RWPE2 (cell line): Measurements from ENCODE around the gene WDHD1.
A peak's percentile ranks its signal among the peaks of the same experiment; 100 is the strongest.

ENCODE experiments used
- ATAC-seq: fragments of 200-7000 bp; cut with Tn5 transposase; 3 replicates; pipeline ENCODE4 v1.9.1; 2021; ENCODE audit warnings: low read depth
- DNase-seq: peaks from one replicate; pipeline ENCODE4 v3.0.0-alpha.2; 2020; ENCODE audit warnings: low spot score
- H3K27ac ChIP-seq: fragments of 450-650 bp; 2 replicates; pipeline ENCODE4 v1.5.1; 2017; ENCODE audit warnings: mild to moderate bottlenecking; ENCODE audit not compliant: poor library complexity, severe bottlenecking
- H3K27me3 ChIP-seq: fragments of 250-450 bp; sonication (Bioruptor Pico); 2 replicates; pipeline ENCODE4 v1.5.1; 2021; ENCODE audit warnings: mild to moderate bottlenecking, moderate library complexity; ENCODE audit not compliant: insufficient read depth, poor library complexity, severe bottlenecking
- H3K36me3 ChIP-seq: fragments of 250-450 bp; sonication (Bioruptor Pico); 2 replicates; pipeline ENCODE4 v1.5.1; 2020; ENCODE audit warnings: low read depth, mild to moderate bottlenecking, moderate library complexity
- H3K4me1 ChIP-seq: fragments of 250-450 bp; sonication (Bioruptor Pico); 2 replicates; pipeline ENCODE4 v1.5.1; 2021; ENCODE audit warnings: mild to moderate bottlenecking, moderate library complexity; ENCODE audit not compliant: insufficient read depth, poor library complexity, severe bottlenecking
- H3K4me3 ChIP-seq: fragments of 250-450 bp; sonication (Bioruptor Pico); 2 replicates; pipeline ENCODE4 v1.5.1; 2021; ENCODE audit warnings: mild to moderate bottlenecking, moderate library complexity; ENCODE audit not compliant: severe bottlenecking
- H3K9me3 ChIP-seq: fragments of 250-450 bp; sonication (Bioruptor Pico); 2 replicates; pipeline ENCODE4 v1.5.1; 2021; ENCODE audit warnings: mild to moderate bottlenecking, moderate library complexity; ENCODE audit not compliant: severe bottlenecking
- CTCF ChIP-seq: fragments of 450-650 bp; IDR thresholded peaks from one replicate; pipeline ENCODE4 v1.5.1; 2017; ENCODE audit warnings: mild to moderate bottlenecking, moderate library complexity; ENCODE audit not compliant: poor library complexity, severe bottlenecking

WDHD1 gene

GRCh38 chr14:54895683-54896082 is 131.2 kb downstream of the WDHD1 start:
- Histone ChIP-seq H3K4me3 (no peak overlapping the region), H3K27me3 (no peaks in the 10 kb centered on the region), H3K27ac (no peak overlapping the region), H3K9me3 (no peaks in the 10 kb centered on the region), H3K4me1 (peaks cover 3% of the 10 kb centered on the region), H3K36me3 (no peaks in the 10 kb centered on the region)
- no peak for TF ChIP-seq CTCF
- ATAC-seq (no peak), DNase-seq (no peak)

DNA sequence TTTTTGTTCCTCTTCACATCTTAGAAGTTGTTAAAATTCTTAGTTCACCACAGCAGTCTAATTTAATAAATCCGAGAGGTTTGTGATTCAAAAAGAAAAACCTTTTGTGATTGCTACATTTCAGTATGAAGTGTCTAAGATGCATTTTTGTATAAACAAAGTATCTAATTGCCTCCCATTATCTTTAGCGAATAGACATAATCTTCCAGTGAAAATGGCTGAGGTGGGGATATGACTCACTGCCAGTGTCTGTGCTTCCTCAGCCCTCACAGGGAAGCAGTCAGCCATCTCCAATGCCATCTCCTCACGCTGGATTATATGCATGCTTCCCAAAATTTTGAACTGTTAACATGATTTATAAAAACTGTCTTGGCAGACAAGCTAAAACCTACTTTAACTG is 131.9 kb downstream of the WDHD1 start:
- no peak for TF ChIP-seq CTCF
- Histone ChIP-seq H3K4me1 (peaks cover 3% of the 10 kb centered on the region), H3K27me3 (no peaks in the 10 kb centered on the region), H3K36me3 (no peaks in the 10 kb centered on the region), H3K4me3 (no peak overlapping the region), H3K27ac (no peak overlapping the region), H3K9me3 (no peaks in the 10 kb centered on the region)
- DNase-seq (no peak), ATAC-seq (peak; percentile 52; the same call in 2 of the 3 replicates)

DNA sequence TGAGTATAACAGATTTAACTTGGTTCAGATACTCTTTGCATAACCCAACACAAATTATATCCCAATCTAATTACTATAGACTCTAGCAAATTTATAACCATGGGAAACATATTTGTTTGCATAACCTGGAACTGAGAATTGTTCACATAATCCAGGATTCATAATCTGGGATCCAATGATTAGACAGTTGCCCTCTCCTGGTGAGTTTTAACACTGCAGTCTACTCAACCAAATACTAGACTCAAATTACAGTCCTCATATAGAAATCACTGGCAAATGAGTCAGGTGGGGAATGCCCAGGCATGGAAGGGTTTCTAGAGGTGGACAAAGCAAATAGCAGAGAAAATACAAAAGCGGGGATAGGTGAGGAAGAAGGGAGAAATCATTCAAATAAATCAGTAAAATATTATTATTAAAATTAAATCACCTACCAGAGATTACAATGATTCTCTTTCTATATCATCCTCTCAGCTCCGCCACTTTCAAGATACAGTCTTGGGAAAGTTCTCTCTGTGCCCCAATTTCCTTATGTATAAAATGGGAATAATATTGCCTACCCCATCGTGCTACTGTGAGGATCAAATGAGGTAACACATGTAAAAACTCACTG is 133.6 kb downstream of the WDHD1 start:
- peaks cover 12% of the 10 kb centered on the region for H3K4me1 ChIP-seq
- DNase-seq (no peak), ATAC-seq (peak; percentile 88)
- H3K27ac ChIP-seq: no peak overlapping the region
- H3K36me3 ChIP-seq: no peaks in the 10 kb centered on the region
- no peaks in the 10 kb centered on the region for H3K27me3 ChIP-seq
- peak; percentile 94 for TF ChIP-seq CTCF
- H3K4me3 ChIP-seq: no peak overlapping the region
- no peaks in the 10 kb centered on the region for H3K9me3 ChIP-seq

- ATAC-seq (no peak), DNase-seq (no peak)
- H3K36me3 ChIP-seq: no peaks in the 10 kb centered on the region
- no peaks in the 10 kb centered on the region for H3K27me3 ChIP-seq
- H3K4me1 ChIP-seq: peaks cover 12% of the 10 kb centered on the region
- no peak for TF ChIP-seq CTCF
- H3K27ac ChIP-seq: no peak overlapping the region
- H3K4me3 ChIP-seq: no peak overlapping the region
- no peaks in the 10 kb centered on the region for H3K9me3 ChIP-seq
These were observed 135.2 kb downstream of the WDHD1 start for GRCh38 chr14:54891471-54892245.

DNA sequence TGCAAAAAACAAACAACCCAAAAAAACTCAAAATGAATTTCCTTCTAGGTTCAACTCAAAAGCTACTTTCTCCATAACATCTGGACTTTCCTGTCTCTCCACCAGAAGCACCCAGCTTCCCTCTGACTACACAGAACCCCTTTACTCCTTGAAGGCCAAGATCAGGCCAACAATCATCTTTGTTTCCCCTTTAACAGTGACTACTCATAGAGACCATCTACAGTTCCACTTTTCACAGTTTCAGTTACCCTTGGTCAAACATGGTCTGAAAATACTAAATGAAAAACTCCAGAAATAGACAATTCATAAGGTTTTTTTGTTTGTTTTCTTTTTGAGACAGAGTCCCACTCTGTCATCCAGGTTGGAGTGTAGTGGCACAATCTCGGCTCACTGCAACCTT is 136.1 kb downstream of the WDHD1 start:
- Histone ChIP-seq H3K4me1 (peaks cover 12% of the 10 kb centered on the region), H3K9me3 (no peaks in the 10 kb centered on the region), H3K4me3 (no peak overlapping the region), H3K36me3 (no peaks in the 10 kb centered on the region), H3K27ac (no peak overlapping the region), H3K27me3 (no peaks in the 10 kb centered on the region)
- TF ChIP-seq CTCF: no peak
- ATAC-seq (no peak), DNase-seq (no peak)
